Kidney capillary endothelial cell (primary cell): ENCODE data around the gene VTI1B.
A peak's percentile ranks its signal among the peaks of the same experiment; 100 is the strongest.
"Not testable (repeated sequence)": the region's sequence is repeated elsewhere in the genome, so short reads cannot be mapped to it uniquely, and the experiment has no call there.

Source experiments
- DNase-seq: peaks from one replicate; pipeline ENCODE4 v3.0.0-alpha.2; 2018; ENCODE audit warnings: low spot score

Gene VTI1B

GRCh38 chr14:67630186-67630585 lies 44.2 kb downstream of the VTI1B start:
- DNase-seq = no peak

DNA sequence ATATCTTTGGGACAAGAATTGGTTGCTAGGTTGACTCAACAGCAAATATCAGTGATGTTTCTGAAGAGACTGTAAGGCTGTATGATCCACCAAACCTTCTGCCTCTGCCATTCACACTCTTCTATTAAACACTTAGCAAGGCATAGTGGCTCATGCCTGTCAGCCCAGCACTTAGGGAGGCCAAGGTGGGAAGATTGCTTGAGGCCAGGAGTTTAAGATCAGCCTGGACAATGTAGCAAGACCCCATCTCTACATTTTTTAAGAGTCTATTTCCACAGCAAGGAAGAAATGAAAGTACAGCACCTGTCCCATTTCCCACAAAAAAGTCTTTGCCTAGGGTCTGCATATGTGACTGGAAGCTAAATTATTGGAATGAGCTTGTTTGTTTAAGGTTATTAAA lies 46.9 kb downstream of the VTI1B start:
- no peak for DNase-seq

DNA sequence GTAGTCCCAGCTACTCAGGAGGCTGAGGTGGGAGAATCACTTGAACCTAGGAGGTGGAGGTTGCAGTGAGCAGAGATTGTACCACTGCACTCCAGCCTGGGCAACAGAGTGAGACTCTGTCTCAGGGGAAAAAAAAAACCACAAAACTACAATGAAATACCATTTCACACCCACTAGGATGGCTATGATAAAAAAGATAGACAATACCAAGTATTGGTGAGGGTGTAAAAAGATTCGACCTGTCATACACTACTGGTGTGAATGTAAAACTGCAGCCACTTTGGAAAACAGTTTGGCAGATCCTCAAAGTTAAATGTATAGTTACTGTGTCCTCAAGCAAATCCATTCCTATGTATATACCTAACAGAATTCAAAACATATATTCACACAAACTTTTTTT lies 48.3 kb downstream of the VTI1B start:
- not testable (repeated sequence) for DNase-seq

- DNase-seq = peak; percentile 65
Observed at GRCh38 chr14:67623114-67623513, 51.3 kb downstream of the VTI1B start.

- DNase-seq = peak; percentile 87
Observed at GRCh38 chr14:67622675-67623074, 51.8 kb downstream of the VTI1B start.

GRCh38 chr14:67620217-67620785 lies 54.1 kb downstream of the VTI1B start:
- DNase-seq = no peak

GRCh38 chr14:67619446-67620216 lies 54.8 kb downstream of the VTI1B start, which contains the start of gene ARG2:
ARG2 (plus strand) TSS chr14:67619920; CDS start chr14:67619978, 58 bp downstream.
- DNase-seq = peak; percentile 89

GRCh38 chr14:67618617-67619063 lies 55.8 kb downstream of the VTI1B start:
- DNase-seq = peak; percentile 77

DNA sequence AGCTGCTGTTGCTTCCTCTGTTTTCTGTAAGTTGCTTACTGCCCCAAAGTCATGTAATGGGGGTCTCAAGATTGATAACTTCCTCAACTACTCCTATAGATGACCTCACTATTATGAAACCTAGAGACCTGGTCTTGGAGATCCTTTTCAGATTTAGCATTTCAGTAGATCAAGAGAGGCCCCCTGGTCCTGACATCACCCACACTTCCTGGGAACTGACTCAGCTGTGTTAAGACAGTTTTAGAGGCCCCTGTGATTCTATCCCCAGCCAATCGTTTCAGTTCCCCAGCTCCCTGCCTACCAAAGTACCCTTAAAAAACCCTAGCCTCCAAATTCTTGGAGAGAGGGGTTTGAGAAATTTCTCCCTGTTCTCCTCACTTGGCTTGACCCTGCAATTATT lies 63.9 kb downstream of the VTI1B start:
- no peak for DNase-seq

GRCh38 chr14:67609642-67610310 lies 64.7 kb downstream of the VTI1B start:
- no peak for DNase-seq

DNA sequence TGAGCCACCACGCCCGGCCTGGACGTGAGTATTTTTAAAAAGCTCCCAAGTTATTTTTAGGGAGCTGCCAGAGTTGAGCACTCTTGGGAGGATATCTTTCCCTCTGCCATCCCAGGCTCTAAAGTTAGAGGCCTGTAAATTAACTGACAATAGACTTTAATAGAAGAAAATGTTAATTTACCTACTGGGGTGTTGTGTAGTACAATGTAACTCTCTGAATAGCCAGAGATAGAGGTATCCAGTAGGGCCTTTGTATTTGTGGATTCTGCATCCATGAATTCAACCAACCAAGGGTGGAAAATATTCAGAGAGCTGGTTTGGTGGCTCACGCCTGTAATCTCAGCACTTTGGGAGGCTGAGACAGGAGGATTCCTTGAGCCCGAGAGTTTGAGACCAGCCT lies 66.8 kb downstream of the VTI1B start:
- DNase-seq = no peak

DNA sequence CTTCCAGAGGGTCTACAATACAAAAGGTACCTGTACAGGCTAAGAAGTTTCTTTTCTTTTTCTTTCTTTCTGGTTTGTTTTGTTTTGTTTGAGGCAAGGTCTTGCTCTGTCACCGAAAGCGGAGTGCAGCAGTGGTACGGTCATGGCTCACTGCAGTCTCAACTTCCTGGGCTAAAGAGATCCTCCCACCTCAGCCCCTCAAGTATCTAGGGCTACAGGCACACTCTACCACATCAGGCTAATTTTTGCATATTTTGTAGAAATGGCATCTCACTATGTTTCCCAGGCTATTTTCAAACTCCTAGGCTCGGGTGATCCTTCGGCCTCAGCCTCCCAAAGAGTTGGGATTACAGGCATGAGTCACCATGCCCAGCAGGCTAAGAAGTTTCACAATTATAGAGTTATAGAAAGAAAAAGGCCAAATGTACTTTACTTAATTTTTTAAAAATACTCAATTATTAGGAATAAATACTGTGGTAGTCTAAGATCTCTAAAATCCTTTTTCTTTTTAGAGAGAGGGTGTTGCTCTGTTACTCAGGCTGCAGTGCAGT lies 71.4 kb downstream of the VTI1B start:
- DNase-seq = no peak

GRCh38 chr14:67602076-67602475 lies 72.4 kb downstream of the VTI1B start:
- DNase-seq = no peak

GRCh38 chr14:67600562-67600974 lies 73.9 kb downstream of the VTI1B start:
- DNase-seq = not testable (repeated sequence)

- peak; percentile 71 for DNase-seq
Observed at GRCh38 chr14:67599698-67600561, 74.5 kb downstream of the VTI1B start, which contains the start of gene PIGH. PIGH (minus strand) TSS chr14:67600268; CDS start chr14:67600203, 65 bp downstream.
